ELR (cell line): Measurements from ENCODE around the gene FAM98A.

ENCODE experiments used
- DNase-seq: peaks from one replicate; pipeline ENCODE4 v3.0.0-alpha.2; 2015; ENCODE audit warnings: low read depth

FAM98A gene

GRCh38 chr2:33599175-33599942 lies at the start of gene FAM98A:
FAM98A (minus strand) TSS chr2:33599299; CDS start chr2:33599221, 78 bp downstream.
- peak; percentile 98 for DNase-seq

- DNase-seq: no peak
Measured at GRCh38 chr2:33645861-33646260, 46.8 kb upstream of the FAM98A start.

GRCh38 chr2:33644215-33644614 lies 45.1 kb upstream of the FAM98A start:
- no peak for DNase-seq

GRCh38 chr2:33636001-33636400 lies 36.9 kb upstream of the FAM98A start:
- no peak for DNase-seq

- no peak for DNase-seq
Measured at GRCh38 chr2:33634261-33634910, 35.3 kb upstream of the FAM98A start.

- DNase-seq: no peak
Measured at GRCh38 chr2:33633315-33633714, 34.2 kb upstream of the FAM98A start.

- DNase-seq: no peak
Measured at GRCh38 chr2:33632831-33633230, 33.7 kb upstream of the FAM98A start.

GRCh38 chr2:33628031-33628827 lies 29.1 kb upstream of the FAM98A start:
- no peak for DNase-seq

GRCh38 chr2:33619028-33619427 lies 19.9 kb upstream of the FAM98A start:
- DNase-seq: no peak

GRCh38 chr2:33617989-33618388 lies 18.9 kb upstream of the FAM98A start:
- no peak for DNase-seq

GRCh38 chr2:33617401-33617800 lies 18.3 kb upstream of the FAM98A start:
- no peak for DNase-seq

- DNase-seq: no peak
Measured at GRCh38 chr2:33616873-33617272, 17.8 kb upstream of the FAM98A start.

- DNase-seq: no peak
Measured at GRCh38 chr2:33614190-33614589, 15.1 kb upstream of the FAM98A start.

- no peak for DNase-seq
Measured at GRCh38 chr2:33607905-33608304, 8.8 kb upstream of the FAM98A start.

GRCh38 chr2:33607251-33607721 lies 8.2 kb upstream of the FAM98A start:
- DNase-seq: no peak

GRCh38 chr2:33606622-33607021 lies 7.5 kb upstream of the FAM98A start:
- no peak for DNase-seq

GRCh38 chr2:33606100-33606499 lies 7.0 kb upstream of the FAM98A start:
- DNase-seq: no peak

GRCh38 chr2:33605056-33605455 lies 6.0 kb upstream of the FAM98A start:
- no peak for DNase-seq

- no peak for DNase-seq
Measured at GRCh38 chr2:33603416-33603815, 4.3 kb upstream of the FAM98A start.

GRCh38 chr2:33602201-33602830 lies 3.2 kb upstream of the FAM98A start:
- DNase-seq: no peak

GRCh38 chr2:33599943-33600192 lies 769 bp upstream of the FAM98A start:
- DNase-seq: no peak

- DNase-seq: peak; percentile 67
Measured at GRCh38 chr2:33598561-33599174, 431 bp downstream of the FAM98A start.
